Measurements from ENCODE around the gene ATP4A.

DNA sequence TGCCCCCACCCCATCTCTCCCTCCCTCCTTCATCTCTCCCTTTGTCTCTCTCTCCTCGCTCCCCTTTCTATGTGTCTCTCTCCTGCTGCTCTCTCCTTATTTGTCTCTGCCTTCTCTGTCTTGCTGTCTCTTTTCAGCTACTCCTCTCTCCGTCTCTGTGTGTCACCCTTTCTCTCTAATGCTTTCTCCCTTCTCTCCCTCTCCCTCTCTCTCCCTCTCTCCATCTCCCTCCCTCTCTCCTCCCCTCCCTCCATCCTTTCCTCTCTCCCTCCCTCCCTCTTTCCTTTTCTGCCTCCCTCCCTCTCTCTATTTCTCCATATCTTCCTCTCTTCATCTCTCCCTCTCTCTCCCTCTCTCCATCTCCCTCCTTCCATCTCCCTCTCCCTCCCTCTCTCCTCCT, 682 bp downstream of the ATP4A start:
- TF ChIP-seq, protein P1, sequence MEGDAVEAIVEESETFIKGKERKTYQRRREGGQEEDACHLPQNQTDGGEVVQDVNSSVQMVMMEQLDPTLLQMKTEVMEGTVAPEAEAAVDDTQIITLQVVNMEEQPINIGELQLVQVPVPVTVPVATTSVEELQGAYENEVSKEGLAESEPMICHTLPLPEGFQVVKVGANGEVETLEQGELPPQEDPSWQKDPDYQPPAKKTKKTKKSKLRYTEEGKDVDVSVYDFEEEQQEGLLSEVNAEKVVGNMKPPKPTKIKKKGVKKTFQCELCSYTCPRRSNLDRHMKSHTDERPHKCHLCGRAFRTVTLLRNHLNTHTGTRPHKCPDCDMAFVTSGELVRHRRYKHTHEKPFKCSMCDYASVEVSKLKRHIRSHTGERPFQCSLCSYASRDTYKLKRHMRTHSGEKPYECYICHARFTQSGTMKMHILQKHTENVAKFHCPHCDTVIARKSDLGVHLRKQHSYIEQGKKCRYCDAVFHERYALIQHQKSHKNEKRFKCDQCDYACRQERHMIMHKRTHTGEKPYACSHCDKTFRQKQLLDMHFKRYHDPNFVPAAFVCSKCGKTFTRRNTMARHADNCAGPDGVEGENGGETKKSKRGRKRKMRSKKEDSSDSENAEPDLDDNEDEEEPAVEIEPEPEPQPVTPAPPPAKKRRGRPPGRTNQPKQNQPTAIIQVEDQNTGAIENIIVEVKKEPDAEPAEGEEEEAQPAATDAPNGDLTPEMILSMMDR (IDR thresholded peaks at IDR 0.05): no peak
- TF ChIP-seq EP300 (IDR thresholded peaks at IDR 0.05): no peak
- no peak for TF ChIP-seq POLR2A (IDR thresholded peaks at IDR 0.05)
- no peak for TF ChIP-seq POLR2AphosphoS5 (IDR thresholded peaks at IDR 0.05)

All from sigmoid colon (tissue), 4 donors.